Measurements from ENCODE around the gene FOLR2.

FOLR2 gene

DNA sequence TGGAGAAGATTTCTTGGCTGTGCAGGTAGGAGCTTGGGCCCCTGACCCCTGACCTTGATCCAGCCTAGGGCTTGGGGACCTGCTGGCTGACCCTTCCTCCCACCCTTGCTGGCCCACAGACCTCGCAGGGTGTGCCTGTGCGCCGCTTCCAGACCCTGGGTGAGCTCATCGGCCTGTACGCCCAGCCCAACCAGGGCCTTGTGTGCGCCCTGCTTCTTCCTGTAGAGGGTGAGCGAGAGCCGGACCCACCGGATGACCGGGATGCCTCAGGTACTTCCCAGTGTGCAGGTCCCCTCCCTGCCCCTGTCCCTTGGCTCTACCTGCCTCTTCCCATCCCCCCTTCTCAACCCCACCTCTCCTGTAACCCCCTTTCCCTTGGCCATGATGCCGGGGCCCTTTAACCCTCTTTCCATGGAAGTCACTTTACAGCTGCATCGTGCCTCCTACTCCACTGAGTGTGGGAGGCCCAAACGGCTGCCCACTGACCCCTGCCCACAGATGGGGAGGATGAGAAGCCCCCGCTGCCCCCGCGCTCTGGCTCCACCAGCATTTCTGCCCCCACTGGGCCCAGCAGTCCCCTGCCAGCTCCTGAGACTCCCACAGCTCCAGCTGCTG is 11.7 kb downstream of the FOLR2 start:
- Histone ChIP-seq H3K4me3 (no peak overlapping the region), H3K27ac (no peak overlapping the region)
- TF ChIP-seq, protein P1, sequence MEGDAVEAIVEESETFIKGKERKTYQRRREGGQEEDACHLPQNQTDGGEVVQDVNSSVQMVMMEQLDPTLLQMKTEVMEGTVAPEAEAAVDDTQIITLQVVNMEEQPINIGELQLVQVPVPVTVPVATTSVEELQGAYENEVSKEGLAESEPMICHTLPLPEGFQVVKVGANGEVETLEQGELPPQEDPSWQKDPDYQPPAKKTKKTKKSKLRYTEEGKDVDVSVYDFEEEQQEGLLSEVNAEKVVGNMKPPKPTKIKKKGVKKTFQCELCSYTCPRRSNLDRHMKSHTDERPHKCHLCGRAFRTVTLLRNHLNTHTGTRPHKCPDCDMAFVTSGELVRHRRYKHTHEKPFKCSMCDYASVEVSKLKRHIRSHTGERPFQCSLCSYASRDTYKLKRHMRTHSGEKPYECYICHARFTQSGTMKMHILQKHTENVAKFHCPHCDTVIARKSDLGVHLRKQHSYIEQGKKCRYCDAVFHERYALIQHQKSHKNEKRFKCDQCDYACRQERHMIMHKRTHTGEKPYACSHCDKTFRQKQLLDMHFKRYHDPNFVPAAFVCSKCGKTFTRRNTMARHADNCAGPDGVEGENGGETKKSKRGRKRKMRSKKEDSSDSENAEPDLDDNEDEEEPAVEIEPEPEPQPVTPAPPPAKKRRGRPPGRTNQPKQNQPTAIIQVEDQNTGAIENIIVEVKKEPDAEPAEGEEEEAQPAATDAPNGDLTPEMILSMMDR (IDR thresholded peaks at IDR 0.05): no peak
- DNase-seq (ENCODE audit: low spot score): peak; percentile 65

DNA sequence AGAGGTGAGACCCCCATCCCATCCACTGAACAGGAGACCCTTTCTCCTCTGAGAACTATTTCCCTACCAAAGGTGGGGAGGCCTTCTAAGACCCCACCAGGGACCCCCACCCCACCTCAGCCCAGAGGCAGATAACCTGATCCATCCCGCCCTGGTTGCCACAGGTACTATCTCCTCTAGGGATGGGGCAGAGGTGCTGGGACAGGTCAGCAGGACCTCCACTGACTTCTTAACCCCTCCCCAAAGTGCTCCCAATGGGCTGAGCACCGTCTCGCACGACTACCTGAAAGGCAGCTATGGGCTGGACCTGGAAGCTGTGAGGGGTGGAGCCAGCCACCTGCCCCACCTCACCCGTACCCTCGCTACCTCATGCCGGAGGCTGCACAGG is 12.2 kb downstream of the FOLR2 start:
- no peak overlapping the region for H3K4me3 ChIP-seq
- TF ChIP-seq, protein P1 (IDR thresholded peaks at IDR 0.05): no peak
- no peak overlapping the region for H3K27ac ChIP-seq
- no peak for DNase-seq (ENCODE audit: low spot score)

DNA sequence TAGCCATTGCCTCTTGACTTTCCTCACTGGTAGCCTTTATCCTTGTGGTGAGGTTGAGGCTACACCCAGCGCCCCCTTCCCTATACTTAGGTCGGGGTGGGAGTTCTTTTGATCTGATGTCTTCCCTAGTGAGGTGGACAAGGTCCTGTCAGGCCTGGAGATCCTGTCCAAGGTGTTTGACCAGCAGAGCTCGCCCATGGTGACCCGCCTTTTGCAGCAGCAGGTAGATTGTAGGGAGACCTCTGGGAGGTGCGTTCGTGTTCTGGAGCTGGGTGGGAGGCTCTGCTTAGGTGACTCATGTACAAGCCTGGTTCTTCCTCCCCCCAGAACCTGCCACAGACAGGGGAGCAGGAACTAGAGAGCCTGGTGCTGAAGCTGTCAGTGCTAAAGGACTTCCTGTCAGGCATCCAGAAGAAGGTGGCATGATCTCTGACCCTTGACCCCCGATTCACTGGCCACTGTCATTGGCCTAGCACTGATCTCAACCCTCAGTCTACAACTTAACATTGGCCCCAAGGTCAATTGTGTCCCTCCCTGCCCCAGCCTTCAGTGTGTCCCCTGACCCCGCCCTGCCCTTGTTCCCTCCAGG is 12.8 kb downstream of the FOLR2 start:
- no peak overlapping the region for H3K27ac ChIP-seq
- no peak overlapping the region for H3K4me3 ChIP-seq
- TF ChIP-seq, protein P1 (IDR thresholded peaks at IDR 0.05): no peak
- peak; percentile 64 for DNase-seq (ENCODE audit: low spot score)

DNA sequence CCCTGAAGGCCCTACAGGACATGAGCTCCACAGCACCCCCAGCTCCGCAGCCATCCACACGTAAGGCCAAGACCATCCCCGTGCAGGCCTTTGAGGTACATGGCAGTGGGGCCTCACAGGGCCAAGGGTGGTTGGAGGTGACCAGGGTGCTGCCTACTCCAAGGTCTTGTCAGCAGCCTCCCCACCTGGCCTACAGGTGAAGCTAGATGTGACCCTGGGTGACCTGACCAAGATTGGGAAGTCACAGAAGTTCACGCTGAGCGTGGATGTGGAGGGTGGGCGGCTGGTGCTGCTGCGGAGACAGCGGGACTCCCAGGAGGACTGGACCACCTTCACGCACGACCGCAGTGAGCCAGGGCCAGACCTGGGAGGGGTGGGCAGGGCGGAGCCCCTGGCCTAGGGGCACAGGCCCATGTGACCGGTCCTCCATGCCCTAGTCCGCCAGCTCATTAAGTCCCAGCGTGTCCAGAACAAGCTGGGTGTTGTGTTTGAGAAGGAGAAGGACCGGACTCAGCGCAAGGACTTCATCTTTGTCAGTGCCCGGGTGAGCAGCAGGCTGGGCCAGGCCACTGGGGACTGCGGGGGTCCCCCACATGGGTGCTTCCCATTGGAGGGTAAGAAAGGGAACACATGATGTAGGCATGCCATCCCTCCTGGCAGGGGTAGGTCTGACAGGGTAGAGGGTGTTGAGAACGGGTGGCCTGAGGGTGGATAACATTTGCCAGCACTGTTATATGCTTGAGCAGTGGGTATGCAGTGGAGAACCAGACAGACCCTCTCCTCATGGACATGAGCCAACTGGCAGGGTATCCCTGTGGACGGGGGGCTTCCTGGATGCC is 13.6 kb downstream of the FOLR2 start:
- DNase-seq (ENCODE audit: low spot score): peak; percentile 53
- TF ChIP-seq, protein P1 (IDR thresholded peaks at IDR 0.05): no peak
- Histone ChIP-seq H3K27ac (no peak overlapping the region), H3K4me3 (no peak overlapping the region)

DNA sequence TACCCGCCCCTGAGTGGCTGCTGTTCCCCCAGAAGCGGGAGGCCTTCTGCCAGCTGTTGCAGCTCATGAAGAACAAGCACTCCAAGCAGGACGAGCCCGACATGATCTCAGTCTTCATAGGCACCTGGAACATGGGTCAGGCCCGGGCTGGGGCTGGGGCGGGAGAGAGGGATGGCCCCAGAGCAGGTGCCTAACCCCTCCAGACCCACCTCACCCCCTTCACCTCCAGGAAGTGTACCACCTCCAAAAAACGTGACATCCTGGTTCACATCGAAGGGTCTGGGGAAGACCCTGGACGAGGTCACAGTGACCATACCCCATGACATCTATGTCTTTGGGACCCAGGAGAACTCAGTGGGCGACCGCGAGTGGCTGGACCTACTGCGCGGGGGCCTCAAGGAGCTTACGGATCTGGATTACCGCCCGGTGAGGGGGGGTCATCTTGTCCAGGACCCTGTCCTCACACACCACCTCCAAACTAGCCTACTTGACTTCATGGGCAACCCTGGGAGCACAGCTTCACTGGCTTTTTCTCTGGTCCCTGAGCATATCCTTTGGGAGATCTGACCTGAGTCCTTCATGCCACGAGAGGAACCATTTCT is 14.3 kb downstream of the FOLR2 start:
- no peak for DNase-seq (ENCODE audit: low spot score)
- no peak overlapping the region for H3K27ac ChIP-seq
- H3K4me3 ChIP-seq: no peak overlapping the region
- TF ChIP-seq, protein P1 (IDR thresholded peaks at IDR 0.05): no peak

DNA sequence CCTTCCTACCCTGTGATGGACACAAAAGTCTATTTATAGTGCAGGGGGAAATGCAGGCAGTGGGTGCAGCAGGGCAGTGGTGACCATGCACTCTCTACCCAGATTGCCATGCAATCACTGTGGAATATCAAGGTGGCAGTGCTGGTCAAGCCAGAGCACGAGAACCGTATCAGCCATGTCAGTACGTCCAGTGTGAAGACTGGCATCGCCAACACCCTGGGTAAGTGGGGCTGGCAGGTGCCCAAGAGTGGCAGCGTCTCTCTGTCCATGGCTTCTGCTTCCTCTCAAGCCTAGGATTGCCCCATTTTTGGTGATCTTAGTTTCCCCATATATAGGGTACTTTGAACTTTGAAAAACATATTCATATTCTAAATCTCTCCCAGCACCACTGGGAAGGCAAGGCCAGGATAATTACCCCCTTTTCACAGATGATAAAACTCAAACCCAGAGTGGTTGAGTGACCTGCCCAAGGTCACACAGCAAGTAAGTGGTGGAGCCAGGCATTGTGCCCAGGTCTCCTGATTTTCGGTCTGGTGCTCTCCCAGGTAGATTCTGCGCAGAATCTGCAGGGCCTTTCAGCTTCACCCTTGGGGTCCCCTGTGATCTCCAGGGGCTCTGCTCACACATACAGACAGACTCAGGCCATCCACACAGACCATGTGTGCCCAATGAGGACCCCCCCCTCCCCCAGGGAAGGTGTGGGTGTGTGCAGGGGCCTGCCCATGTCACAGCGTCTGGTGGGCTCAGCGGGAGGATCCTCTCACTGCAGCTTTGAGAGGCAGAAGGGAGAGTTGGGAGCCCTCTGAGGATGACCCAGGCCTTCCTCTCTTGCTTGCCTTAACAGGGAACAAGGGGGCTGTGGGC is 15.0 kb downstream of the FOLR2 start:
- DNase-seq (ENCODE audit: low spot score): no peak
- Histone ChIP-seq H3K27ac (no peak overlapping the region), H3K4me3 (no peak overlapping the region)
- TF ChIP-seq, protein P1 (IDR thresholded peaks at IDR 0.05): no peak

All from coronary artery (tissue), 2 donors.